HG02763 (cell line): ENCODE results near the gene ADAR.
A peak's percentile ranks its signal among the peaks of the same experiment; 100 is the strongest.

Experiments
- ATAC-seq: cut with Tn5 transposase; IDR thresholded peaks from one replicate; pipeline ENCODE4 v1.9.1; 2021; ENCODE audit warnings: mild to moderate bottlenecking, moderate library complexity; ENCODE audit not compliant: unreplicated experiment

ADAR gene

GRCh38 chr1:154558720-154559465 lies 49.1 kb downstream of the ADAR start:
- ATAC-seq, result peak; percentile 87

GRCh38 chr1:154557939-154558719 lies 49.9 kb downstream of the ADAR start, which contains the start of gene UBE2Q1:
UBE2Q1 (minus strand) TSS chr1:154558662; CDS start chr1:154558553, 109 bp downstream.
- peak; percentile 12 for ATAC-seq

GRCh38 chr1:154557248-154557938 lies 50.6 kb downstream of the ADAR start:
- no peak for ATAC-seq

GRCh38 chr1:154556422-154556821 lies 51.6 kb downstream of the ADAR start:
- no peak for ATAC-seq

GRCh38 chr1:154553056-154554030 lies 54.6 kb downstream of the ADAR start:
- no peak for ATAC-seq

- no peak for ATAC-seq
Observed at GRCh38 chr1:154552036-154552435, 56.0 kb downstream of the ADAR start.

GRCh38 chr1:154551474-154551873 lies 56.5 kb downstream of the ADAR start:
- no peak for ATAC-seq

- ATAC-seq, result no peak
Observed at GRCh38 chr1:154550657-154551056, 57.3 kb downstream of the ADAR start.

- ATAC-seq, result no peak
Observed at GRCh38 chr1:154550070-154550469, 57.9 kb downstream of the ADAR start.

- ATAC-seq, result no peak
Observed at GRCh38 chr1:154549202-154549770, 58.7 kb downstream of the ADAR start.

GRCh38 chr1:154548028-154548427 lies 60.0 kb downstream of the ADAR start:
- ATAC-seq, result no peak

GRCh38 chr1:154547105-154547732 lies 60.8 kb downstream of the ADAR start:
- no peak for ATAC-seq

GRCh38 chr1:154546264-154547063 lies 61.5 kb downstream of the ADAR start:
- ATAC-seq, result no peak

- no peak for ATAC-seq
Observed at GRCh38 chr1:154541231-154541630, 66.8 kb downstream of the ADAR start.

GRCh38 chr1:154539486-154540483 lies 68.2 kb downstream of the ADAR start:
- no peak for ATAC-seq

- ATAC-seq, result no peak
Observed at GRCh38 chr1:154536570-154536969, 71.4 kb downstream of the ADAR start.
